ENCODE results near the gene PHF14.

Gene PHF14

GRCh38 chr7:11120068-11120664, 146.5 kb downstream of the PHF14 start:
- no peak for DNase-seq

GRCh38 chr7:11120675-11121220, 147.1 kb downstream of the PHF14 start:
- DNase-seq = no peak

- no peak for DNase-seq
Measured at GRCh38 chr7:11124856-11125559, 151.3 kb downstream of the PHF14 start.

- no peak for DNase-seq
Measured at GRCh38 chr7:11127114-11127785, 153.6 kb downstream of the PHF14 start.

GRCh38 chr7:11127988-11128387, 154.3 kb downstream of the PHF14 start:
- no peak for DNase-seq

- no peak for DNase-seq
Measured at GRCh38 chr7:11128498-11128897, 154.8 kb downstream of the PHF14 start.

GRCh38 chr7:11130012-11130411, 156.3 kb downstream of the PHF14 start:
- DNase-seq = no peak

GRCh38 chr7:11130601-11131000, 156.9 kb downstream of the PHF14 start:
- no peak for DNase-seq

- DNase-seq = no peak
Measured at GRCh38 chr7:11133436-11133959, 159.8 kb downstream of the PHF14 start.

- no peak for DNase-seq
Measured at GRCh38 chr7:11135573-11135972, 161.9 kb downstream of the PHF14 start.

- no peak for DNase-seq
Measured at GRCh38 chr7:11141541-11141940, 167.9 kb downstream of the PHF14 start.

GRCh38 chr7:11153694-11154093, 180.0 kb downstream of the PHF14 start:
- no peak for DNase-seq

GRCh38 chr7:11155883-11156282, 182.2 kb downstream of the PHF14 start:
- DNase-seq = no peak

- no peak for DNase-seq
Measured at GRCh38 chr7:11161499-11161898, 187.8 kb downstream of the PHF14 start.

GRCh38 chr7:11163220-11163619, 189.5 kb downstream of the PHF14 start:
- no peak for DNase-seq

- DNase-seq = no peak
Measured at GRCh38 chr7:11166051-11166450, 192.4 kb downstream of the PHF14 start.

GRCh38 chr7:11168650-11169170, 195.0 kb downstream of the PHF14 start:
- DNase-seq = no peak

- DNase-seq = peak; percentile 31 to 37
Measured at GRCh38 chr7:11170175-11170574, 196.5 kb downstream of the PHF14 start.

GRCh38 chr7:11170863-11171568, 197.3 kb downstream of the PHF14 start:
- no peak for DNase-seq

- no peak for DNase-seq
Measured at GRCh38 chr7:11171569-11172192, 198.0 kb downstream of the PHF14 start.

GRCh38 chr7:11172835-11173234, 199.2 kb downstream of the PHF14 start:
- DNase-seq = no peak

- DNase-seq = no peak
Measured at GRCh38 chr7:11175371-11175770, 201.7 kb downstream of the PHF14 start.

All from cerebellar nuclear complex (tissue), 1 donor.